GM21515 (cell line): ENCODE measurements around the gene MND1.

ENCODE experiments used
- ATAC-seq: cut with Tn5 transposase; IDR thresholded peaks from one replicate; pipeline ENCODE4 v1.9.1; 2021; ENCODE audit not compliant: unreplicated experiment

MND1 gene, protein sequence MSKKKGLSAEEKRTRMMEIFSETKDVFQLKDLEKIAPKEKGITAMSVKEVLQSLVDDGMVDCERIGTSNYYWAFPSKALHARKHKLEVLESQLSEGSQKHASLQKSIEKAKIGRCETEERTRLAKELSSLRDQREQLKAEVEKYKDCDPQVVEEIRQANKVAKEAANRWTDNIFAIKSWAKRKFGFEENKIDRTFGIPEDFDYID

DNA sequence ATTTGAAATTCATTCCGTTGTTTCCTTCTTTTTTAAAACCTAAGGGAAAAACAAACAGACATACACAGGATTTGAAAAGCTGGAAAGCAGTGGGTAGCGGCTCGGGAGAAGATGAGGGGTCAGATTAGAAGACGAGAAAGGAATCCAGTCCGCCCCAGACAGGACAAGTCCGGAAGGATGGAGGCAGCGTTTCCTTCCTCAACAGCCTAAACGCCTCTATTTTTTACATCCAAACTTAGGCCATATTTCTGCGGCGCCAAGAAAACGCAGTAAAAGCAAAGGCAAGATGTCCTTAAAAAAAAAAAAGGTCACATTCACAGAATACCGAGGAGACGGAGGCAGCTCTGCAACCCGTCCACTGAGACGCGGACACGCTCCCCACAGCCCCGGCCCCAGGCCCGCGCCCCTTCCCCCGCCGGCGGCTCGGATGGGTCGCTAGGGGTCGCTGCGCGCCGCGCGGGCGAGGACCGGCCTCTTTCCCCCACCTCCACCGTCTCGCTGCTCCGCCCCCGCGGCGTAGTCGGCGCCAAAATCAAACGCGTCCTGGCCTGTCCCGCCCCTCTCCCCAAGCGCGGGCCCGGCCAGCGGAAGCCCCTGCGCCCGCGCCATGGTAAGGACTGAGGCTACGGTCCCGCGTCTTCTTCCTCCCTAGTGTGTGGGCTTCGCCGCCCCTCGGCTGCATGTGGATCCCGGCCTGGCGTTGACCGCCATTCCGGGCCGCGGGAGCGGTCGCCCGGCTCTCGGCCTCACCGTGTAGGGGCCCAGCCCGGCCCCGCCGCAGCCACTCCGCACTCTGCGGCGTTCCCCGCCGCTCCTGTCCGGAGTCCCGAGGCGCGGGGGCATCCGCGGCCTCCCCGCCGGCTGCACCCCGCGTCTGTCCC lies at the start of gene MND1:
Gene MND1, plus strand, starts transcription at position 558 of the 881 bp plus-strand sequence. Its CDS starts 50 bp downstream, at position 608.
- ATAC-seq: peak; percentile 77

GRCh38 chr4:153295131-153295755 lies 49.2 kb upstream of the MND1 start:
- ATAC-seq: no peak

DNA sequence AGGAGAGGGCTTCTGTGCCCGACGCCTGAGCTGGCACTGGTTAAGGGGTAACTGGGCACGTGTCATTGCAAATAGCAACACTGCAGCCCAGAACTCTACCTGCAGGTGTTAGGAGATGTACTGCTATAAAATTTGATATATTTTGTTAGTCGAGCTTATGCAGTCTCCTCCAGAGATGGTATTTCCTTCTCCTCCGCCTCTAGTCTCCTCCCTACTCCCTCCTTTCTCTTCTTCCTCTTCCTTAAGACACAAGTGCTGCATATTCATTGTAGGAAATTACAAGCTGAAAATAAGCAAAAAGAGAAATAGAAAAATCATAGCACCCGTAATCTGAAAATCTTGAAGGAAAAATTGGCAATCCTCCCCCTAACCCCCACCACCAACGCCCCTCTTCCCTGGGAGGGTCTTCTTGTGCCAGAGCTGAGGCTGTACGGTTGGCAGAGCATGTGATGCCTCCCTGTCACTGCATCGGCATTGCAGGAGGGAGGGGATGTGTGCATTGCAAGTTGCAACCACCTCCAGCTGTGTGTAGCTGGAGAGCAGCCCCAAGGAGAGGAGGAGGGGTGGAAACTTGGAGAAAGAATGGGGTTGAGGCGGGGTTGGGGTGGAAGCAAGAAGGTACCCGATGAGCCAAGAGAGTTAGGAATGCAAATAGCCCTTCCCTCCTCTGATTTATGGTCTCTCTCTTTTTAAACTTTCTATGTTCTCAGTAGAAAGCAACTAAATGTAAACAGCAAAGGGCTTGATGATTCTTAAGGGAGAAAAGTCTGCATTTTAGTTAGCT lies 48.3 kb upstream of the MND1 start:
- ATAC-seq: no peak

DNA sequence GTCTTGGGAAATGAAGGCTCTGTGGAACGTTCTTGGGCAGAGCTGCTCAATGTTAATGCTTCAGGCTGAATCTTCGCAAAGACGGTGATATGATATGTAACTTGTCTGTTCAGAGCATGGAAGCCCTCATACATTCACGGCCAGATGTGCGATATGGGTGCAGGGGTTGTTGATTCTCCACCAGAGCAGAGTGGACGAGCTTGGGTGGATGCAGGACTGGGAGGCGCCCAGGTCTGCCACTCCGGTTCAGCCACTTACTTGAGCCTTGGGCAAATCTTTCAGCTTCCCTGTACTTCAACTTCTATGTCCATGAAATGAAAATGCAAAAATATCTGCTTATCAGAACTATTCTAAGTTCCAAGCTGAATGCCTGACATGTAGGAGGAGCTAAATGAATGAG lies 47.4 kb upstream of the MND1 start:
- no peak for ATAC-seq

- ATAC-seq: no peak
Measured at GRCh38 chr4:153310793-153311192, 33.7 kb upstream of the MND1 start.

DNA sequence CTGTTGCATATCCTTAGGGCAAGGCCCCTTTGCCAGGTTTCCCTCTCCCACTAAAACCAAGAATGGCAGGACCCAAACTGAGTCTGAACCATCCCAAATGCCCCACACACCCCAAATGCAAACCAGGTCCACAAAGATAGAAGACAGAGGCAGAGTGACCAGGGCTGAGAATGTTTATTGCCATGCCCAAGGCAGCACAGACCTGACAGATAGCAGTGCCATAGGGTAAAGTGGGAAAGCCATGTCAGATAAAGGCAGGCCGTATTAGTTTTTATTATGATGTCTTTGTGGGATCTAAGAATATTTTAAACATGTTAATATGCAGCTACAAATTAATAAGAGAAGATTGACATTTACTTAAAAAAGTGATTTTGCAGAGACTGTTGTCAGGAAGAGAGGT lies 29.6 kb upstream of the MND1 start:
- ATAC-seq: no peak

- no peak for ATAC-seq
Measured at GRCh38 chr4:153318696-153319320, 25.7 kb upstream of the MND1 start.

- no peak for ATAC-seq
Measured at GRCh38 chr4:153322791-153323190, 21.7 kb upstream of the MND1 start.

DNA sequence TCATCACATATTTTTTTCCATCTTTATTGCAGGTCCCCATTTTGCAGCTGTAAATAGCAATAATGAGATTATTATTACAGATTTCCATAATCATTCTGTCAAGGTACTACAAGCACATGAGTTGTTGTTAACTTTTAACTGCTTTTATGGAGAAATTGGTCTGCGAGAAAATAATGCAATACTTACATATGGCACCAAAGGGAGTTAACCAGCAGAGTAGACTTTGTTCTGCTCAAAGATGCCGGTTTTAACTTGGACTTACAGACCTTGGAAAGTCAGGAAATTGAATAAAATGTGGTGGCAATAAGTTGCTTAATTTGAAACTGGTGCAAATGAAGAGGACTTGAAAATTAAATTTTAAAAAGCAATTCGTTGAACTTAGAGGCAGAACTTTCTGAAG lies 20.4 kb upstream of the MND1 start:
- no peak for ATAC-seq

- no peak for ATAC-seq
Measured at GRCh38 chr4:153325558-153325957, 18.9 kb upstream of the MND1 start.

- ATAC-seq: no peak
Measured at GRCh38 chr4:153326513-153326912, 18.0 kb upstream of the MND1 start.

DNA sequence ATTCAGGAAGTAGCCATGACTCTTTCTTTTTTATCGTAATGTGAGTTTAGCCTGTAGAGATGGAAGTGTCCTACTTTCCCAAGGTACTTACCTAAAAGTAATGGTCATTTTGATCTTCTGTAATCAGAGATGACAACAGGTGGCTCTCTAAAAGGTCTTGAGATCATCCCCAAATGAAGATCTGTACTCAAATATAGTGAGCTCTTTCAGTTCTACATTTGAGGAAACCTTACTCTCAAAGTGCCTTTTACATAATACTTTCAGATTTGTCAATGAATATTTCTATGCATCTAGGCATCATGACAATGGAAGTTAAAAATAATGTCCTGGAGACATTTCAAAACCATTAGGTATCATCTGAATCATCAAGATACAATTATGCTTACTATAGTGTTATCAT lies 17.2 kb upstream of the MND1 start:
- ATAC-seq: no peak

DNA sequence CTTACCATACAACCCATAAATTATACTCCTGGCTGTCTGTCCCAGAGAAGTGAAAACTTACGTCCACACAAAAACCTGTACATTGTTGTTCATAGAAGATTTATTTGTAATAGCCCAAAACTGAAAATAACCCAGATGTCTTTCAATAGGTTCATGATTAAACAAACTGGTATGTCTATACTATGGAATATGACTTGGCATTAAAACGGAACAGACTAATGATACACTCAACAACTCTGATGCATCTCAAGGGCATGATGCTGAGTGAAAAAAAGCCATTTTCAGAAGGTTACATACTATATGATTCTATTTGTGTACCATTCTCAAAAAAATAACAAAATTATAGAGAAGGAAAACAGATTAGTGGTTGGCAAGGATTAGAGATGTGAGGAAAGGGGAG lies 11.6 kb upstream of the MND1 start:
- ATAC-seq: no peak

DNA sequence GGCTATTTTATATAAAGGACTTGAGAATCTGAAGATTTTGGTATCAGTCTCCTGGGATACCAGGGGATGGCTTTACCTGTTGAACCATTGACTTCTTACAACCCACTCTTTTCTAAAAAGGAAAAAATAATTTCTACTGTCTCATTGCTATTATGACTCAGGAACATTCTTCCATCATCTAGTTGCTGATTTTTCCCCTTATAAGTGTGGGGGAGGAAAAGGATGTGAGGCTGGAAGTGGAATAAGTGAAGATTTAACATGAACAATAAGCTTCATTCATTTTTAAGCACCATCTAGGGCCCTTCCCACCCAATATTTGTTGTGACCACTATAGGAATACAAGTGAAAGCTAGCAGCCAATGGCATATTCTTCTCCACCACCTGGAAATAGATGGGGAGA lies 10.6 kb upstream of the MND1 start:
- no peak for ATAC-seq

DNA sequence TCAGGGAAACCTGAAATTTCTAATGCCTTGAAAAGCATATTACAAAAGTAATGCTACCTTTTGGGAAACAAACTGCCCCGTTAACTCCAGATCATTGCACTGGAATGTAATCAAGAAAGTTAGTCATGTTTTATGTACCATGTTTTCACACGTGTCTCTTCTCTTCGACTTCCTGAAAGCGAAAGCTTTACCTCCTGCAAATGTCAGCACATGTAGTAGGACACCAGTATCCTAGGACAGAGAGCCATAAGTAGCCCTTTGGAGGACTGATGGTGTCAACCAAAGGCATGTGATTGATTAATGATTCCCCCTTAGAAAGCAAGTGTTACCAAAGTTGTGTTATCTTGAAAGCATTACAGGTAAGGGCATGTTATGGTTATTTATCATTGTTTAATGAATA lies 8.8 kb upstream of the MND1 start:
- no peak for ATAC-seq

DNA sequence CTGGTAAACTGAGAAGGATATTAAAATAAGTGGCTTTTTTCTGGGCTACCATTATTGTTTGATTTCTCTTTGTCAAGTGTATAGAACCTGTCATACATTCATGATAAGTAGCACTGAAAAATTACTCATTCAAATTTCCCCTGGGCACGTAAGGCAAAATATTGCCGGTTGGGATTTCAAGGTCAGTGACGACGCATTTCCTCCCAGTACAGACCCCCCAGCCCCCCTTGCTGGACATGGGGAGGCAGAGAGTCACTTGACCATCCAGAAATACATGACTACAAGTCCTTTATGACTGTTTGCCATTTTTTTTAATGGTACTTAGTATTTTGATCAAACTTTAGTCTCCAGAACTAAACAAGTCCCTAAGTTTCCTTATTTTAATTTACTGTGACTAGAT lies 6.8 kb upstream of the MND1 start:
- no peak for ATAC-seq

DNA sequence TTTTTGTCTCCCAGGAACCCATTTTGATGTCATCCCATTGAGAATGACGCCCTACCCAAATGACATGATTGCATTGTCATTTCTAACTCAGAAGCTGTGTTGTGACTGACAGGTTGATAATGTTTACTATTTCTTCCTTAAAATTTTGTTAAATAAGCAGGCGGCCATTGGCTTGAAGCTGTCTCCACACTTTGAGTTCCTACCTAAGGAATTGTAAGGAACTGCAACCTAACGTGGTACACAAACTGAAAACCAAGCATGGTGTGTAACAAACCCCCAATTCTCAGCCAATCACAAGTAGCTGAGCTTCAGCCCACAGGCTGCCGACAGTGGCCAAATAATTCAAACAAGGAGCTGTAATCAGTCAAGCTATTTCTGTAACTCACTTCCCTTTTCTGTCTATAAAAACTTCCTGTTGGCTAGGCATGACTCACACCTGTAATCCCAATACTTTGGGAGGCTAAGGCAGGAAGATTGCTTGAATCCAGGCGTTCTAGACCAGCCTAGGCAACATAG lies 2.9 kb upstream of the MND1 start:
- ATAC-seq: no peak

DNA sequence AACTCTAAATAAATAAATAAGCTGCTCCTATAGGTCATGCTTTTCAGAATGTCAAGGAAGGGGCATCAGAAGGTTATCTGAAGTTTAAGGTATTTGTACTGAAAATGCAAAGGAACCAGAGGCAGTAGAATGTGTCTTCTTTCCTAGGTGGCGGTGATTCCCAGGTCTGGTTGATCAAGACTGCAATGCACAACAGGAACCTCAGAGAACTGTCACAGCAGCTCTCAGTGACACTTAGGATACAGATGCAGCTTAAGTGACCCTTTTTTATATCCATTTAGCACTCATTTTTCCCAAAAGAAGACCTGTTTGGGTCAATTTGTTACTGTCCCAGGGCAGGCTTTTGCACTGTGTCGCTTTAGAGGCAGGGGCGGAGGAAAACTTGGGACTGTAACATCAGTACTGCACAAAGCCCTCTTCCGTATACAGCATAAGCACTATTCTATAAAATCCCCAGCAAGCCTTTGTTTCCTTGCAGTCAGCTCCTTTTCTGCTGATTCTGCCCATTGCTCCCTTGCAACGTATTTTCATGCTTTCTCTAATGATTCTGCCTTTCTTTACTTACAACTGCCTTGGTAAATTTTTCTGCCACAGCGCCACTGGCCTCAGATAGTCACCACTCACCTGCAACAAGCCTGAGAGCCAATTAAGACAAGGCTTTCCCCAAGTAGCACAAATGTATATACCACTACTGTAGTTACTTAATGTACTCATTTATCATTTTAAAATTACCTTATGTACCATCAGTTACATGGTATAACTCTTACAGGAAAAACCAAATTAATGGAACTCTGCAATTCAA lies 1.5 kb upstream of the MND1 start:
- no peak for ATAC-seq

DNA sequence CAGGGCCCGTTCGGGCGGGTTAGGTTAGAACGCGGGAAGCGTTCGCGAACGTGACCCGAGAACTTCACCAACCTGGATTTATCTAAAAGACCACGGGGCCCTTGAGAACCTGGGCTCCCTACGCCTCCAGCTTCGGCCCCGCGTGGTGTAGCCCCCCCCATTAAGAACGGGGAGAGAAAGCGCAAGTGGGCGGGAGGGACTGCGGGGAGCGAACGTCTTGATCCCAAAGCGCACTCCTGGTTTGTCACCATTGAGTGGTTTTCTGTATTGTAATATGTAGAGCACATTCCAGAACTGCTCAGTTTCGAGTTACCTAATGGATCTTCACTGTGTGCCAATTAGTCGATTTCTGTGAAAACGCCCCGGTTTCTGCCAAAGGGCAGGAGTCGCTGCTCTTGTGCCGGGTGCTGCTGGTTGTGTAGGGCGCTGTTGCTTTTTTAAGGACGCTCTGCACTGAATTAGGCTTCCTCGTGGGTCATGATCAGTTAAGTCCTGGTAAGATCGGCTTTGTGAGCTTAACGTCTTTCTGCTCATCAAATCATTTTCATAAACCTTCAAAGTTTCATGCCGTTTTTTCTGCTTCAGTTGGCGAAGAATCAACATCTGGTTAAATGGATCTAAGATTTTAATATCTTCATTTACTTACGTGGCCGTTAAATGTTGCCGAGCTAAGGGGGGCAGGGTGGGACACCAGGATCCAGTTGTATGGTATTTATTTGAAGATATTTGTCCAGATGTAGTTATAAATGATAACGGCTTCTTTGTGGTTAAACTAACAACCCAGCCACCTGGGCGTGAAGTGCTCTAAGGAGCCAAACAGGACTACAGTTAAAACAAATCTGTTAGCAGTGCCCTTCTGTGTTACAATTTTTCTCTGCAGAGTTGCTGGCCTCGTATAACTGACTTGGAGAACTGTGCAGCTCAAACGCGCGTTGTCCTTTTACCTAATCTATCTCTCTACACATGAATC lies 809 bp downstream of the MND1 start:
- ATAC-seq: peak; percentile 18
